Spleen (tissue), 13 donors: ENCODE data around the gene CEP131. TPM values are rescaled to one million over a fixed set of nuclear protein-coding genes. Genes with fewer than 3 reads are reported as not detected.

ENCODE experiments used
- DNase-seq: peaks from one replicate; pipeline ENCODE4 v3.0.0-alpha.2; 2020
- H3K27ac ChIP-seq, 8 donors: fragments of 200-600 bp; sonication (generic) in 7 of 8; 1 replicate in 4 of 8; 2 replicates in 4 of 8; pipeline versions ENCODE4 v1.5.0 to v1.8.0; 2016 to 2021; ENCODE audit warnings: inconsistent platforms in 4 of 8, mild to moderate bottlenecking in 4 of 8, moderate library complexity in 1 of 8
- H3K27me3 ChIP-seq, 7 donors: fragments of 200-600 bp; sonication (generic) in 6 of 7; replicated peaks in 1 of 7; 1 replicate in 4 of 7; 2 replicates in 3 of 7; pipeline versions ENCODE4 v1.5.0 to v1.8.0; 2016 to 2021; ENCODE audit warnings: inconsistent platforms in 3 of 7, mild to moderate bottlenecking in 1 of 7
- H3K36me3 ChIP-seq, 6 donors: fragments of 200-600 bp; sonication (generic) in 5 of 6; 1 replicate in 4 of 6; 2 replicates in 2 of 6; pipeline versions ENCODE4 v1.5.0 to v1.8.0; 2016 to 2021; ENCODE audit warnings: inconsistent platforms in 2 of 6
- H3K4me1 ChIP-seq, 6 donors: fragments of 200-600 bp; sonication (generic) in 5 of 6; 1 replicate in 3 of 6; 2 replicates in 3 of 6; pipeline versions ENCODE4 v1.5.0 to v1.8.0; 2016 to 2021; ENCODE audit warnings: inconsistent platforms in 3 of 6
- H3K4me3 ChIP-seq, 8 donors: fragments of 200-600 bp; sonication (generic) in 7 of 8; 1 replicate in 4 of 8; 2 replicates in 4 of 8; pipeline versions ENCODE4 v1.5.0 to v1.8.0; 2016 to 2021; ENCODE audit warnings: inconsistent platforms in 4 of 8, mild to moderate bottlenecking in 4 of 8, moderate library complexity in 2 of 8
- H3K9me3 ChIP-seq, 8 donors: fragments of 200-600 bp; sonication (generic) in 7 of 8; 1 replicate in 4 of 8; 2 replicates in 4 of 8; pipeline versions ENCODE4 v1.5.0 to v1.8.0; 2016 to 2021; ENCODE audit warnings: inconsistent platforms in 4 of 8
- CTCF ChIP-seq, 11 experiments: fragments of 200-600 bp in 7 of 11; fragments of 450-650 bp in 4 of 11; sonication (generic) in 4 of 11; IDR thresholded peaks in 8 of 11; conservative IDR thresholded peaks in 3 of 11; 1 replicate in 7 of 11; 2 replicates in 4 of 11; pipeline versions ENCODE4 v1.4.0 to v1.8.0; 2016 to 2021; ENCODE audit warnings: antibody characterized with exemption in 11 of 11, inconsistent platforms in 4 of 11, mild to moderate bottlenecking in 1 of 11
- POLR2A ChIP-seq, 3 donors: fragments of 450-650 bp; IDR thresholded peaks; one replicate each; pipeline ENCODE4 v1.5.1; 2017; ENCODE audit warnings: antibody characterized with exemption in 3 of 3, mild to moderate bottlenecking in 1 of 3
- POLR2AphosphoS5 ChIP-seq, 3 donors: sonication (generic); formaldehyde crosslinking; IDR thresholded peaks; one replicate each; pipeline ENCODE4 v1.5.1; 2017; ENCODE audit warnings: antibody characterized with exemption in 3 of 3
- WGBS, 5 donors: extraction: QIAGEN DNeasy Blood & Tissue Kit in 3 of 5; methylation state at CpG; one replicate each; pipeline versions ENCODE4 v1.1.5 to v1.1.7; 2013 to 2018; 5-methylcytosine and 5-hydroxymethylcytosine counted together
- intact Hi-C: fragments of 100-400 bp; cut with DNase I; formaldehyde crosslinking; loops from one replicate; pipeline ENCODE4 v1.15.0; 2023; ENCODE audit warnings: low total_unique reads
- long read RNA-seq, 2 donors: transcript quantifications; one replicate each; lab custom pipeline, GENCODE V29; 2026
- polyA plus RNA-seq, 3 donors: library from polyadenylated mRNA; stranded (reverse); fragments of 200-250 nt; gene quantifications; one replicate each; pipeline ENCODE4 v1.2.1, GENCODE V29; 2013
- total RNA-seq, 7 donors: library from RNA; depleted of rRNA in 3 of 7; stranded (reverse); fragments of >200 nt in 3 of 7; fragmentation: NEBNext Ultra II Directional in 4 of 7; extraction: Animal tissue kit (Norgen Biotek cat#: 25700) in 4 of 7; gene quantifications; one replicate each; pipeline versions ENCODE4 v1.1.0 to v1.2.1, GENCODE V29; 2016 to 2021
- donor health status: healthy with polysubstance abuse.
- donor health status: DM: no; HTN: no; CAD: no; lungs with moderate emphysema.
- donor health status: DM: no; HTN: no; CAD: no.
- donor health status: Bipolar disorder and iron deficiency.
- donor health status: healthy.
- donor health status: DM: no; HTN: no; CAD: no.
- donor health status: DM: yes; HTN: yes; CAD: no.

Gene CEP131
- total RNA-seq (10 to 100 TPM in 6 of 7 donors, 1 to 10 TPM in 1; 8.5 to 17.9 (median 12.0) TPM), polyA plus RNA-seq (10 to 100 TPM; 10.3 to 26.7 (median 20.5) TPM)
- long read RNA-seq, donor 1 = 0 reads
- long read RNA-seq, donor 2 = 0 reads

GRCh38 chr17:81222906-81223761, at the start of gene CEP131:
Gene CEP131 (minus strand): TSS chr17:81222965. CDS start chr17:81220056, 2,909 bp downstream.
- TF ChIP-seq POLR2AphosphoS5 (IDR thresholded peaks at IDR 0.05) = peak; percentile 57 to 85 (median 82)
- peak in 1 of 3 donors; percentile 31 for TF ChIP-seq POLR2A (IDR thresholded peaks at IDR 0.05)
- TF ChIP-seq CTCF (IDR thresholded peaks at IDR 0.05 in 8 of 11, conservative IDR thresholded peaks at IDR 0.05 in 3 of 11) = peak in 1 of 11 experiments; percentile 27
- intact Hi-C loops = no loop called here
- peak; percentile 100 for DNase-seq
- peak within 1 kb of the TSS; percentile 63 to 86 (median 82) for H3K4me3 ChIP-seq
- no peaks in the 10 kb centered on the region for H3K27me3 ChIP-seq
- H3K4me1 ChIP-seq = peaks cover 8 to 42% (median 31%) of the 10 kb centered on the region in 6 donors
- no peaks in the 10 kb centered on the region for H3K9me3 ChIP-seq
- H3K36me3 ChIP-seq = peaks cover 0 to 21% (median 3%) of the 10 kb centered on the region in 6 donors
- 1 to 2% (median 1%) methylated on average over 53 to 79 of the region's 79 CpGs for WGBS, 5 donors
- H3K27ac ChIP-seq = peak within 1 kb of the TSS in 7 of 8 donors; percentile 53 to 81 (median 69)

- TF ChIP-seq CTCF (IDR thresholded peaks at IDR 0.05 in 8 of 11, conservative IDR thresholded peaks at IDR 0.05 in 3 of 11) (no peak), POLR2AphosphoS5 (IDR thresholded peaks at IDR 0.05) (no peak), POLR2A (IDR thresholded peaks at IDR 0.05) (no peak)
- Histone ChIP-seq H3K27me3 (no peaks in the 10 kb centered on the region), H3K4me1 (peaks cover 0 to 56% (median 19%) of the 10 kb centered on the region in 6 donors), H3K36me3 (peaks cover 3 to 100% (median 76%) of the 10 kb centered on the region in 6 donors), H3K27ac (peak overlapping the region in 1 of 8 donors; percentile 70), H3K4me3 (no peak overlapping the region), H3K9me3 (no peaks in the 10 kb centered on the region)
- WGBS, 5 donors = 87 to 95% (median 93%) methylated on average over 6 to 12 of the region's 12 CpGs
- intact Hi-C loops = no loop called here
- DNase-seq = no peak
These were observed 48.5 kb upstream of the CEP131 start for GRCh38 chr17:81271226-81271625.

GRCh38 chr17:81270279-81270678, 47.5 kb upstream of the CEP131 start:
- 64 to 89% (median 72%) methylated on average over 18 of the region's 18 CpGs for WGBS, 5 donors
- Histone ChIP-seq H3K27ac (peak overlapping the region in 1 of 8 donors; percentile 5), H3K36me3 (peaks cover 3 to 100% (median 77%) of the 10 kb centered on the region in 6 donors), H3K4me3 (no peak overlapping the region), H3K27me3 (no peaks in the 10 kb centered on the region), H3K4me1 (peaks cover 0 to 65% (median 19%) of the 10 kb centered on the region in 6 donors), H3K9me3 (no peaks in the 10 kb centered on the region)
- DNase-seq = no peak
- intact Hi-C loops = no loop called here
- TF ChIP-seq CTCF (IDR thresholded peaks at IDR 0.05 in 8 of 11, conservative IDR thresholded peaks at IDR 0.05 in 3 of 11) (no peak), POLR2A (IDR thresholded peaks at IDR 0.05) (no peak), POLR2AphosphoS5 (IDR thresholded peaks at IDR 0.05) (no peak)
